ENCODE data around the gene RIC8B.

The RIC8B gene

GRCh38 chr12:106759526-106760183, 14.8 kb upstream of the RIC8B start:
- DNase-seq, result no peak

DNA sequence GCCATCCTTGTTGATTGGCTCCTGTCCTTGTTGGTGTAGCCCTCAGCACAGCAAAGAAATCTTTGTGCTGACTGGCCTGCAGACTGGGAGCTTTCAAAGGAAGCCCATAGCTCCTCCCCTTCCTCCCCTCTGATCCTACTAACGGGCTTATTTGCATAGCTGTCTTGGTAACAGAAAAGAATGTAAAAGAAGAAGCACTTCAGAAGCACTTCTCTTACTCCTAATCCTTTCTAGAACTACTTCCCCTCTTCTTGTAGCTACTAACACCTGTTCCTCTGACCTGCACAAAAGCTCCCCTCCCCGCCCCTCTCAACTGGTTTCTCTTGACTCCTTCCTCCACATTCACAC, 14.3 kb upstream of the RIC8B start:
- no peak for DNase-seq

- DNase-seq, result no peak
Measured at GRCh38 chr12:106764220-106764619, 10.3 kb upstream of the RIC8B start.

DNA sequence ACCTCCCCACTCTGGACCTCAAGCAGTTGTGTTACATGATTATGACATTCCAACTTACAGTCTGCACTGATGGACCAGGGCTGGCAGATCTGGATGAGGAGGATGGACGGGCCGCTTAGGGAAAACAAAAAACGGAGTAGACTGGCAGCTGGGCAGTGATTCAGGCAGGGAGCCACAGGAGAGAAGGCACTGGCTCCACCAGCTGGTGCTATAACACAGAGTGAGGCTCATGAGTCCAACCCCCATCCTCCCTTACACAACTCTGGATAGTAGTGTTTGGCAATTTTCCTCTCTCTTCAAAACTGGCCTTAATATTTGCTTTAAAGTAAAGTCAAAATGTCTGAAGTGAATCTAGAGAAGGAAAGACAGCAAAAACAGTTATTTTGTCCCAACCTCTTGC, 9.7 kb upstream of the RIC8B start:
- DNase-seq, result no peak

DNA sequence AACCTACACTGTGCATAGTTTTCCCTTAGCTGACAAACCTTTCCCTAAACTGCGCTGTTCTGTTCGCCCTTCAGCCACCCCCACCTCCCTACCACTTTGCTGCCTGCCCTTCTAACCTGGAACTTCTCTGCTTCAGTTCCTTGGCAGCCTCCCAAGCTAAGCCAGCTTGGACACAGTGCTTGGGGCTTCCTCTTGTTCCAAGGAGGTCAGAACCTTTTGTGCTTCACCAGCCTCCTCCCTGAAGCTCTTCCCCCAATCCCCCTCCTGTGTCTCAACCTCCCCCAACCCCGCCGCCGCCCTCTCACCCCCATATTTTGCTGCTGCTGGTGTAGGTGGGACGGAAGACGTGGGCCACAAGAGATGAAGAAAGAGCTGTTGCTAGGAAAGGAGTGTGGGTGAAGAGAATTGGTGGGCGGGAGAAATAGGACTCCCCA, 8.1 kb upstream of the RIC8B start:
- DNase-seq, result no peak

GRCh38 chr12:106767206-106767605, 7.3 kb upstream of the RIC8B start:
- DNase-seq, result no peak

DNA sequence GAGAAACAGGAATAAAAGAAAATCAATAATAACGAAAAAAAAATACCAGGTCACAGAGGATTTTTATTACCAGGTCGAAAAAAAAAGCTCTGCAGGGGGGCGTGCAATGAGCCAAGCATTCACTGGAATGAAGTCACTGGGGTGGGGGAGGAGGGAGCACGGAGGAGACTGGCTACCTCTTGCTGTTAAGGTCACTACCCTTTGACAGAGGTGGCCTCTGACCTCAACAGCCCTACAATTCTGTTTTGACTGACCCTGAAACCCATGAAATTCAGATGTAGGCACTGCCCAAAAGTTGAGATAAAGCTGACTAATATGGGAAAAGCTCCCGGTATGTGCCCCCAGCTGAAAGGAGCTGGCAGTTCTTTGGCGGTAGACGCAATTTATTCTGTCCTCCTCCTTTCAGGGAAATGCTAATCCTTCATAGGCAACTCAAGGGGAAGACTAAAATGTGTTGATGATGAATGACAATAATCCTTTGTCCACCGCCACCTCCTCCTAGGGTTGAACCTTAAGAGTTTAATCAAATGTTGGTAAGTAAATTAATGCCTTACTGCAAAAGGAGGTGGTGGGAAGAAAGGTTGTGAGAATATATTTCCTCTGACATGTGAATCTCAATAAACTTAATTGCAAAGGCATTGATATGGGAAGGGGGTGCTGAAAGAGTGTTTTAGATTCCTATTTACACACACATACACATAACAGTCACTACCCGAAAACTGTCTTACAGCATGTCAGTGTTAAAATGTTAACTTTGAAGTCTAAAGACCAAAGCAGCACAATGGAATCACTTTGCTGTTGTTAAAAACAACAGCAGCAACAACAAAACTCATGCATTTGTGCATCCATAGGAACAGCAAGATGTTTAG, 6.3 kb upstream of the RIC8B start:
- no peak for DNase-seq

DNA sequence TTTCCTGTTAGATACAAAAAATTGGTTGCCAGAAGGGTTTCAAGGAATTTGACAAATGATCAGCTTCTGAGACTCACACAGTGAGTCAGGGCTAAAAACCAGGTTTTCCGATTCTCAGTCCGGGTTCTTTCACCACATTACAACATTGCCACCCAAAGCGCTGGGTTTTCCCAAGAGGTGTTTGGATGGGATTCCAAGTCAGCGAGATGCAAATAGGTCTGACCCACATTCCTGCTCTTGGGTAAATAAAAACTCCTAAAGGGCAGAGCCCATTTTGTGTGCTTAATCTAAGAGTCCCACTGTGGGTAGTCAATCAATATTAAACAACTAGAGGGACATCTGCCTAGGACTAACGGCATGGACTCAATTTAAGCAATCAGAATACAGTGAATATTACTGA, 5.4 kb upstream of the RIC8B start:
- no peak for DNase-seq

DNA sequence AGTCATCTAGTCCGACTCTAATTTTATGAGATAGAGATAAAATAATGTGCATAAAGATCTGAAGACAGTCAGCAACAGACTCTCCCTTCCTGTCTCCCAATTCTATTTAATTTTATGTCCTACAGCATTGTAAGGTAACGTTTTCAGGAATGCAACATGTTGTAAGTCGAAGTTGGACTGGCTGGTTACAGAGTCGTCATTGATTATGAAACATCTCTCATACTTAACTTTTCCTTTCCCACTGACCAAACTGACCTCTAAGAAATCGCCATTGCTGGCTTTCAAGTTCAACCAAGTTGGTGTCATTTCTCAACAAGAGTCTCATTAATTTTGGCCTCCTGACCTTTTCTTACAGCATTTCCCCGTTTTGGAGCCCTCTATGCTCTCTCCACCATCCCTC, 4.9 kb upstream of the RIC8B start:
- DNase-seq, result no peak

DNA sequence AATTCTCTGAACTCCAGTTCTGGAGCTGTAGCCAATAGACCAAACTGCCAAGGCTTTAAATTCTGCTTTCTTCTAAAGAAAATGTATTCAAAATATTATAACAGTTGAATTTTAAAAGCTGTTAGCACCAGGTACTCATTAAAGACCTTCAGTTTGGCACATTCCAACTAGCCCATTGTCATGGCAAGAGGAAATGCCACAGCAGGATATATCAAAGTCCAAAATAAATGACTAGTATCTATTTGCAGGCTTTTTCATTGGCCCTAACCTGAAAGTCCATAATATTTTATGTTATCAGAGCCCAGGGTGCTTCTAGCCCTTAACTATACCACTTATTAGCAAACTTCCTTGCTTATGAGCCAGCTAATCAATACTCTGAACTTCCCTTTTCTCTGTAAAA, 3.1 kb upstream of the RIC8B start:
- DNase-seq, result no peak

DNA sequence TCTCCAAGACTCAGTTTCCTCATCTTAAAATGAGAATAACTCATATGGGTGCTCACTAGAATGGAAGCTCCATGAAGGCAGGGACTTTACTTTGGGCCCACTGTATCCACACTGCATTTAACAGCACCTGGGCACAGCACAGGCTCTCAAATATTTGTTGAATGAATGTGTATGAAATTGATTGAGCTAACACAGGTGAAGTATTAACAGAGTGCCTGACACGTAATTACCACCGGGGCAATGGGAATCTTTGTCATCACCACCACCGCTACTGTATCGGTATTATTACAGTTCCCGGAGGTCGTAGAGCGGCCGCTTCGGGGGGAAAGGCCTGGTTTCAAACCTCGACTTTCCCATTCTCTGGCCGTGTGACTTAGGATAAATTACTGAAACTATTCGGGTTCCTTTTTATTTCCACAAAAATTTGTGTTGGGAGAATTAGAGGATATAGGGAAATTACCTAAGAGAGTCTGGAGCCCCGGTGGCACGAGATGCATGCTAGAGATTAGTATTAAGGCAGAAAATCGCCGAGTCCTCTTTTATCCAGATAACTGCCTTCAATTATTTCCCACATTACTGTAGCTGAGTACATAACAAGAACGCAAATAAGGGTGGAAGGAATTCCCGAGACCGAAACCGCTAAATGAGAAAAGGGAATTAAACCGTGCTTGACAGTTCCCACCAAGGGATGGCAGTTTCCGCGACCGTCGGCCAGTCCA, 1.0 kb upstream of the RIC8B start:
- DNase-seq, result no peak

DNA sequence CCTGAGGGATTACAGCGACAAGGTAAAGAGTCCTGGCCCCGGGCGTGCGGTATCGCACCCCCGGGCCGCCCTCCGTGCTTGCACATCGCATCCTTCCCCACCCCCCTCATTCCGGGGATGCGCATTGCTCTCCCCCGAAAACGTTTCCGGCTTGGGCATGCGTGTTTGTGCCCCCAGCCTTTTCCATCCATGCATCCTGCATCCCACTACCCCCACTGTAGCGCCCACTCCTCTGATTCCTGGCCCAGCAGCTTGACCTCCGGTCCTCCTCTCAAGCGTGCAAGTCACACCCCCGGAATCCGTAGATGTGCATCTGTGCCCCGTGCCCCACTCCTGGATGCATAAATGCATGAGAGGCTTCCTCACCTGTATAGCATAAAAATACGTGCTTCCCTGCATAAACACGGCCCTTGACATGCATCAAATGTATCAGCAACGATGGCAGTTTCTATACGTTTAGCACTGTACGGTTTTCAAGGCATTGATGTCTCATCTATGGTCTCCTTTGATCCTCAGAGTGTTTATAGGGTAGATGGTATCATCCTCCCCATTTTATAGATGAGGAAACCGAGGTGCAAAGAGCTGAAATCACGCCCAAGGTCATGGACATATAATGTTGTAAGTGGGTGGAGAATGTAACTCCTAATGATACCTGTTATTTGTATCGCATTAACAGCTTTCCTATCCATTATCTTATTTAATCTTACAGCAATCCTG, 484 bp downstream of the RIC8B start:
- DNase-seq, result no peak

DNA sequence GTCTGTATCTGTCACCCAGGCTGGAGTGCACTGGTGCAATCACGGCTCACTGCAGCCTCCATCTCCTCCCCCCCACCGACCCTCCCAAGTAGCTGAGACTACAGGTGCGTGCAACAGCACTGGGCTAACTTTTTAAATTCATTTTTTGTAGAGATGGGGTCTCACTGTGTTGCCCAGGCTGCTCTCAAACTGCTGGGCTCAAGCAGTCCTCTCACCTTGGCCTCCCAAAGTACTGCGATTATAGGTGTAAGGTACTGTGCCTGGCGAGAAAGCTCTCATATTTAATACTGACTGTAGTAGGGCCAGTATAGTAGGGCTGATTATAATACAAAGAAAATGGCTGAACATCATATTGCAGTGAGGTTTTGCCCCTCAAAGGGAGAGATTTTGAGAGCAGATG, 2.4 kb downstream of the RIC8B start:
- no peak for DNase-seq

DNA sequence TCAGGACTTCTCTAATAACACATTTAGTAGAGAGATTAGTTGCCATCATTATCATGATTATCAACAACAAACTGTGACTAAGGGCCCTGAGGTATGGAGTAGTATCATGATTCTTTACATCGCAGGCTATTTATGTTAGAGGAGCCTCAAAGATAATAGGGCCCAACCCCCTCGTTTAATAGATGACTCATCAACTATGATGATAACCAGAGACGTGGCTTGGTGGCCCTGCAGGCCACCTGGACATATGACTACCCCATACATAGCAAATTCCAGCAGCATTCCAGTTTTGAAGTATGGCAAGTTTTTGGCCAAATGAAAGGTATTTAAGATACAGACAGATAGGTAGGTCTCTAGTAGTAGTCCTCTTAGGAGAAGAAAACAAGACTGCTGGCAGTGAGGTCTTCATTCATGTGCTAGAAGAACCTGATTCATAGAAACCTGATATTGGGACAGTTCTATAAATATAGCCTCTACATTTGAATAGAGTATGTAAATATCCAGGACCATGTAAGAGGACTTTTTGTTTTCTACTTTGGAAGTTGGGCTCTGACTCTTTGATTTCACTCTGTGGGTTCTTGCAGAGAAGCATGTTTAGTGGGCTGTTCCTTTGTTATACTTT, 5.6 kb downstream of the RIC8B start:
- DNase-seq, result no peak

- DNase-seq, result no peak
Measured at GRCh38 chr12:106782619-106783018, 8.1 kb downstream of the RIC8B start.

DNA sequence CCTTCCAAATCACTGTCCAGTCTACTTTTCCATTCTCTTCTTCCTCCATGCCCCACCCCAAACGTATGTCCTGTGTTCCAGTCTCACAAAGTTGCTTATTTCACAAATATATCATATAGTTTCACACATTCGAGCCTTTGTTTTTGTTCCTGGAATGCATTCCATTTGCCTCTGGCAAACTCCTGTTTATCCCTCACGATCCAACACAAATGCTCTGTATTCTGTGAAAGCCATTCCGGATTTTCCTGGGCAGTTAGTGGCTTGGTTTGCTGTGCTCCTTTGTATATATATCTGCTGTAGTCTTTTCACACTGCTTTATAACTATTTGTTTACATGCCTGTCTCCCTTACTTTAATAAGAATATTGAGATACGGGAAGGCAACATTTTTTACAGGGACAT, 9.0 kb downstream of the RIC8B start:
- no peak for DNase-seq

DNA sequence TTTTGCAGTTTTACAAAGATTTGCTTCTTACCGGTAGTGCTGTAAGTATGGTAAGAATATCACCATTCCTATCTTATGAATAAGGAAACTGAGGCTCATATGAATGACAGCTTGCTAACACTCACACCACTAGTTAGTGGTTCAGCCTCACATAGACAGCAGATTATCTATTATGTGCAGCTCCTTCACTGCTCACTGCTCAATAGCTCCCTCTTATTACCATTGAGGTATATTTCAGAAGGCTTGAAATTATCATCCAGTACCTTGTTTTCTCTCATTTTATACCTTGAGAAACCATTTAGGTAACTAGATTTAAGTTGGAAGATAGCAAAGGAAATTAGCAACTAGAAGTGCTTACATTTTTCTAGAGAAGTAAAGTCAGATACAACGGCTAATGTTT, 15.5 kb downstream of the RIC8B start:
- no peak for DNase-seq

DNA sequence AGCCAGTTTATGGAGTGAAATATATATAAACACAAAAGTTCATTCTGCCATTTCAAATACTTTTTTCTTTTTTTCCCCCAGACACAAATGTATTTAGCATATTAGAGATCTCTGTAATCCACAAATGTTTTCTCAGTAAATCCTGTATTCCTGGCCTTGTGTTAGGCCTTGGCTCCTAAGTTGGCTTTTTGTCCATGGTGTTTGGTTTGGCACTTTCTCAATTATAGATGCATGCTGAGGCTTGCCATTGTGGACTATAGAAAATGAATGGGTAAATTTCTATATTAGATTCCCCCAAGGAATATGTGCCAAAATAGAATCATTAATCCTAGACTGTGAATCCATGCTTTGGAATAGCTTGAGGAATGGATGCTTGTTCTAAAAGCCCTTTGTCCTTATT, 17.0 kb downstream of the RIC8B start:
- DNase-seq, result no peak

DNA sequence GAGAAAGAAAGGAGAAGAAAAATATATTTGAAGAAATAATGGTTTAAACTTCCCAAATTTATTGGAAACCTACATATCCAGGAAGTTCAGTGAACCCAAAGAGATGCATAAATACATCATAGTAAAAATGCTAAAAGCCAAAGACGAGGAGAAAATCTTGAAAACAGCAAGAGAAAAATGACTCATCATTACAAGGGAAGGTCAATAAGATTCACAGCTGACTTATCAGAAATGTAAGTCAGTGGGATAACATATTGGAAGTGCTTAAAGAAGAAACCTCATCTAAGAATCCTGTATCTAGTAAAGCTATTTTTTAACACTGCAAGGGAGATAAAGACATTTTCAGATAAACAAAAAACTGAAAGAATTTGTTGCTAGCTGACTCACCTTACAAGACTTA, 19.9 kb downstream of the RIC8B start:
- DNase-seq, result no peak

- no peak for DNase-seq
Measured at GRCh38 chr12:106801167-106801708, 26.8 kb downstream of the RIC8B start.

- no peak for DNase-seq
Measured at GRCh38 chr12:106801830-106802533, 27.5 kb downstream of the RIC8B start.

DNA sequence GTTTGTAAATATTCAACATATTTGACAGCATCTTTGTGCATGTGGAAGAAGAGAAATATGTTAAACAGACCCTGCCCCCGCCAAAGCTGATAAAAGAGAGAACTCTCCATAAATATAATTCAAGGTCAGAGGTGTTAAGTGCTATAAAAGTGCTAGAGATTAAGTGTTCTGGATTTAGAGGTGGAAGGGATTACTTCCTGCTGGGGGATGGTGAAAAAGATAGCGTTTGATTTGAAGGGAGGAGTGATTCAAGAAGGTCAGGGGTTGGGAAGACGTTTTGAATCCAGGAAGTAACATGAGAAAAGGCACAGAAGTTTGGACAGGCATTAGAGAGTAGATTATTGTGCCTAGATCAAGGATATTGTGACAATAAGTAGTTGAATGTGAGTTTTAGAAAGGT, 30.2 kb downstream of the RIC8B start:
- DNase-seq, result no peak

Measured in left hindlimb (tissue), 1 donor.